Measurements from ENCODE around the gene ZNF112. TPM values are rescaled to one million over a fixed set of nuclear protein-coding genes. Genes with fewer than 3 reads are reported as not detected.

ZNF112 gene
- total and polyA plus RNA-seq, 10 donors, result 0.62 to 4.7 (median 3.4) TPM

- 75 to 91% (median 84%) methylated on average over 1 of the region's 1 CpG for WGBS, 5 donors
- Histone ChIP-seq H3K27ac (no peak overlapping the region), H3K36me3 (no peaks in the 10 kb centered on the region), H3K4me1 (no peaks in the 10 kb centered on the region), H3K27me3 (replicated peaks in 1 of 7) (no peaks in the 10 kb centered on the region), H3K4me3 (no peak overlapping the region), H3K9me3 (peaks cover 0 to 99% (median 89%) of the 10 kb centered on the region in 8 donors)
- TF ChIP-seq POLR2A (IDR thresholded peaks at IDR 0.05) (no peak), POLR2AphosphoS5 (IDR thresholded peaks at IDR 0.05) (no peak), CTCF (IDR thresholded peaks at IDR 0.05 in 8 of 11, conservative IDR thresholded peaks at IDR 0.05 in 3 of 11) (no peak)
- DNase-seq, result no peak
- intact Hi-C loops (cut with DNase I; ENCODE audit: low total_unique reads), result no loop called here
These were observed 43.2 kb downstream of the ZNF112 start for GRCh38 chr19:44313231-44313630.

GRCh38 chr19:44308011-44308410 is 48.5 kb downstream of the ZNF112 start:
- peaks cover 0 to 76% (median 60%) of the 10 kb centered on the region in 8 donors for H3K9me3 ChIP-seq

GRCh38 chr19:44306283-44306682 is 50.2 kb downstream of the ZNF112 start:
- TF ChIP-seq POLR2AphosphoS5 (IDR thresholded peaks at IDR 0.05) (no peak), CTCF (IDR thresholded peaks at IDR 0.05 in 8 of 11, conservative IDR thresholded peaks at IDR 0.05 in 3 of 11) (no peak), POLR2A (IDR thresholded peaks at IDR 0.05) (no peak)
- intact Hi-C loops (cut with DNase I; ENCODE audit: low total_unique reads), result no loop called here
- DNase-seq, result no peak
- Histone ChIP-seq H3K27ac (no peak overlapping the region), H3K27me3 (replicated peaks in 1 of 7) (no peaks in the 10 kb centered on the region), H3K36me3 (peaks cover 5 to 14% (median 12%) of the 10 kb centered on the region in 6 donors), H3K4me1 (peaks cover 10 to 22% (median 15%) of the 10 kb centered on the region in 6 donors), H3K9me3 (peaks cover 0 to 59% (median 44%) of the 10 kb centered on the region in 8 donors), H3K4me3 (peak overlapping the region in 1 of 8 donors; percentile 86)
- WGBS, 5 donors, result 89 to 93% (median 91%) methylated on average over 14 to 15 of the region's 15 CpGs

More at GRCh38 chr19:44308011-44308410, 48.5 kb downstream of the ZNF112 start:
- Histone ChIP-seq H3K27me3 (replicated peaks in 1 of 7) (no peaks in the 10 kb centered on the region), H3K4me3 (no peak overlapping the region), H3K4me1 (peaks cover 10 to 22% (median 15%) of the 10 kb centered on the region in 6 donors), H3K27ac (no peak overlapping the region), H3K36me3 (no peaks in the 10 kb centered on the region)
- TF ChIP-seq POLR2AphosphoS5 (IDR thresholded peaks at IDR 0.05) (no peak), POLR2A (IDR thresholded peaks at IDR 0.05) (no peak), CTCF (IDR thresholded peaks at IDR 0.05 in 8 of 11, conservative IDR thresholded peaks at IDR 0.05 in 3 of 11) (no peak)
- 73 to 88% (median 78%) methylated on average over 3 of the region's 3 CpGs for WGBS, 5 donors
- intact Hi-C loops (cut with DNase I; ENCODE audit: low total_unique reads), result no loop called here
- DNase-seq, result no peak

- H3K27me3 ChIP-seq (replicated peaks in 1 of 7), result no peaks in the 10 kb centered on the region
- peak overlapping the region in 5 of 8 donors; percentile 66 to 86 (median 78) for H3K27ac ChIP-seq
- intact Hi-C loops (cut with DNase I; ENCODE audit: low total_unique reads), result no loop called here
- TF ChIP-seq POLR2A (IDR thresholded peaks at IDR 0.05) (no peak), POLR2AphosphoS5 (IDR thresholded peaks at IDR 0.05) (no peak), CTCF (IDR thresholded peaks at IDR 0.05 in 8 of 11, conservative IDR thresholded peaks at IDR 0.05 in 3 of 11) (no peak)
- H3K4me1 ChIP-seq, result peaks cover 10 to 22% (median 15%) of the 10 kb centered on the region in 6 donors
- WGBS, 5 donors, result 83 to 96% (median 90%) methylated on average over 4 of the region's 4 CpGs
- H3K9me3 ChIP-seq, result peaks cover 0 to 51% (median 40%) of the 10 kb centered on the region in 8 donors
- peak overlapping the region in 7 of 8 donors; percentile 72 to 89 (median 86) for H3K4me3 ChIP-seq
- peaks cover 5 to 22% (median 15%) of the 10 kb centered on the region in 6 donors for H3K36me3 ChIP-seq
- no peak for DNase-seq
These were observed 51.0 kb downstream of the ZNF112 start for GRCh38 chr19:44305457-44305856.
